NK-92 (cell line): ENCODE measurements around the gene SCART1.
"Not testable (repeated sequence)": the region's sequence is repeated elsewhere in the genome, so short reads cannot be mapped to it uniquely, and the experiment has no call there.

Experiments used
- DNase-seq: peaks from one replicate; lab custom pipeline; 2025; ENCODE audit not compliant: unreplicated experiment; lab: John Stamatoyannopoulos, UW

SCART1 gene

DNA sequence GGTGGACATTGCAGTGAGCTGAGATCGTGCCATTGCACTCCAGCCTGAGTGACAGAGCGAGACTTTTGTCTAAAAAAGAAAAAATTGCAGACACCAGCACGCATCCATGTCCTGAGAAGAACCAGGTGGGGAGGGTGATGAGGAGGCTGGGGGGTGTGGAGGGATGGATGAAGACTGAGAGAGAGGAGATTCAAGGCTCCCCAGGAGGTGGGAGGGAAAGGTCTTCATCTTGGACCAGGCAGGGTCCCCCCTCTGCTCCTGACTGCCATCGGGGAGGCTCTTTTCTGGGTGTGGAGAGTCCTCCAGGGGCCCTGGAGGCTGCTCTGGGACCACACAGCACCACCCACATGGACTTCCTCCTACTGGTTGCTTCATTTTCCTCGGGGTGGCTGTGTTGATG lies 1.5 kb downstream of the SCART1 start:
- DNase-seq, result no peak

DNA sequence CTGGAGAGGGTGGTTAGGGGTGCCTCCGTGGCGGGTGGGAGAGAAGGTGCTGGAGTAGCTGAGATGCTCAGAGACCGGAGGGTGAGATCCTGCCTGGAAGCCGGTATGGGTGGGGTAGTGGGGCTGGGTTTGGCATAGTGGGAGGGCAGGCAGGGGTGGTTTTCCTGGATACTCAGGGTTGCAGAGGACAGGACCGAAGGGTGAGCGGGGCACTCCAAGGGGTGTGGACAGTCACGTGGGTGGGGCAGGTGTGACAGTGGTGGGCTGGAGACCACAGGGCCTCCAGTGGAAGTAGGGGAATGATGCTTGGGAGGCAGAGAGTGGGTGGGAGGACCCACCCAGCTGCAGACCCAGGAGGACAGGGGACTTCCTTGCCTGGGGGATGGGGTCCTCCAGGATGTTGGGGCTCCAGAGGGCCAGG lies 1.9 kb downstream of the SCART1 start:
- DNase-seq, result no peak

DNA sequence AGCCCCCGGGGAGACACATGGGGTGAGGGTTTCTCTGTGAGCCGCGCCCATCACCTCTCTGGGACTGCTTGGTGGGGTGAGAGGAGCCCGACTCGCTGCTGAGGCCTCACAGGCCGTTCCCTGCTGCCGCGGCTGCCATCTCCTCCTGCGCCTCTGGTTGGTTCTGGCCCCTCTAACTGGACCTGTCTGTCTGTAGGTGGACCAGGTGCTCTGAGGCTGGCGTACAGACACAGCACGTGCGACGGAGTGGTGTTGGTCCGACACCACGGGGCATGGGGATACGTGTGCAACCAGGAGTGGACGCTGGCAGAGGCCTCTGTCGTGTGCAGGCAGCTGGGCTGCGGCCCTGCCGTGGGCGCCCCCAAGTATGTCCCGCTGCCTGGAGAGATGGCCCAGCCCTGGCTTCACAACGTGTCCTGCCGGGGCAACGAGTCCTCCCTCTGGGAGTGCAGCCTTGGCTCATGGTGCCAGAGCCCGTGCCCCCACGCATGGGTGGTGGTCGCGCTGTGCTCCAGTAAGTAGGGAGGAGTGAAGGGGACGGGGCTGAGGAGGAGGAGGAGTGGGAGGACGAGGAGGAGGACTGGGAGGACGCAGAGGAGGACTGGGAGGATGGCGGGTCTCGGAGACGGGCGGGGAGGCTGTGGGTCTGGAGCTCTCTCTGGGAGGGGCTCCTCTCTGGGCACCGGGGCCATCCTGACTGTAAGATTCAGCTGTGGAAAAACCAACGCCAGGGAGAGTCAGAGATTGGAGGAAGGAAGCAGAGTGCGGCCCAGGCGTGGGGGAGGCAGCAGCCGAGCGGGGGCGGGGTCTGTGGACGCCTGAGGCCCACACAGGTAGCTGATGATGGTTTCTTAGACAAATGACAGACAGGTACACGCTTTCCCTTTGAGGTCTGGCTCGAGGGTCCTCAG lies 2.6 kb downstream of the SCART1 start:
- DNase-seq, result no peak

DNA sequence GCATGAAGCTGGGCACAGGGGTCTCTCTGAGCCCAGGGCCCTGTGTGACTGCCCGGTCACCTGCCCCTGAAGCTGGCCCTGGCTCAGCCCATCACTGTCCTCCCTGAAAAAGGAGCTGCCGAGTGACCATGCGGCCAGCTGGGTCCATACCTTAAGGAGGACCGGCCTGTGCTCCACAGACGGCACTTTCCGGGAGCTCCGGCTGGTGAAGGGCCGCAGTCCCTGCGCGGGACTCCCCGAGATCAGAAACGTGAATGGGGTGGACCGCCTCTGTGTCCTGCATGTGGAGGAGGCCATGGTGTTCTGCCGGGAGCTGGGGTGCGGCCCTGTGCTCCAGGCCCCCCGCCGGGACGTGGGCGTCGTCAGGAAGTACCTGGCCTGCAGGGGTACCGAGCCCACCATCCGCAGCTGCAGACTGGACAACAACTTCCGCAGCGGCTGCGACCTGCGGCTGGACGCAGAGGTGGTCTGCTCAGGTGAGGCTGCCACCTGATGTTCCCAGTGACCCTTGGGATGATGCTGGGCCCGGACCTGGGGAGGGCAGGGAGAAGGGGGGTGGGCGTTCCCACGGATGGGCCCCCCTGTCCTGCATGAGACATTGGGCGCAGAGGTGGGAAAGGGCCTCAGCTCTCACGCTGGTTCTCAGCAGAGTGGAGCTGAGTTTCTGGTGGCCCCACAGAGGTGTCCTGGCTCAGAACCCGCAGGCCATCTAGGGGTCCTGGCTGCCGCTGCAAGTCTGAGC lies 3.5 kb downstream of the SCART1 start:
- no peak for DNase-seq

DNA sequence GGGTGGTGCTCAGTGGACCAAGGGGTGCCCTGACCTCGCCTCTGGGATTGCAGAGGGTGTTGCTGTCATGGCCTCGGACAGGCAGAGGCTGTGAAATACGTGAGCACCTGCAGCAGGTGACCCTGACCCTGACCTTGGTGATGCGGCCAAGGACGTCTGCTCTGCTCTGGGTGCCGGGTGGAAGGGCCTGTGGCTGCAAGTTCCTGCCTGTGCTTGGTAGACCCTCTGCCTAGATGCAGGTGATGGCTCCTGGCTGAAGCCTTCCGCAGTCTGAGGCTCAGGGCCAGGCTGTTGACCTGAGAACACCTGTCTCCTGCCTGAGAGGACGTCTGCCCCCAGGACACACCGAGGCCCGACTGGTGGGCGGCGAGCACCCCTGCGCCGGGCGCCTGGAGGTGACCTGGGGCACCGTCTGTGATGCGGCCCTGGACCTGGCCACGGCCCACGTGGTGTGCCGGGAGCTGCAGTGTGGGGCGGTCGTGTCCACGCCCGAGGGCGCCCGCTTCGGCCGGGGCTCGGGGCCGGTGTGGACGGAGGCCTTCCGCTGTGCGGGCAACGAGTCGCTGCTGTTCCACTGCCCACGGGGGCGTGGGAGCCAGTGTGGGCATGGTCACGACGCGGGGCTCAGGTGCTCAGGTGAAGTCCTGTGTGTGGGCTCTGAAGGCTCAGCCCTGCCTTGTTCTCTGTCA lies 4.4 kb downstream of the SCART1 start:
- DNase-seq, result no peak

DNA sequence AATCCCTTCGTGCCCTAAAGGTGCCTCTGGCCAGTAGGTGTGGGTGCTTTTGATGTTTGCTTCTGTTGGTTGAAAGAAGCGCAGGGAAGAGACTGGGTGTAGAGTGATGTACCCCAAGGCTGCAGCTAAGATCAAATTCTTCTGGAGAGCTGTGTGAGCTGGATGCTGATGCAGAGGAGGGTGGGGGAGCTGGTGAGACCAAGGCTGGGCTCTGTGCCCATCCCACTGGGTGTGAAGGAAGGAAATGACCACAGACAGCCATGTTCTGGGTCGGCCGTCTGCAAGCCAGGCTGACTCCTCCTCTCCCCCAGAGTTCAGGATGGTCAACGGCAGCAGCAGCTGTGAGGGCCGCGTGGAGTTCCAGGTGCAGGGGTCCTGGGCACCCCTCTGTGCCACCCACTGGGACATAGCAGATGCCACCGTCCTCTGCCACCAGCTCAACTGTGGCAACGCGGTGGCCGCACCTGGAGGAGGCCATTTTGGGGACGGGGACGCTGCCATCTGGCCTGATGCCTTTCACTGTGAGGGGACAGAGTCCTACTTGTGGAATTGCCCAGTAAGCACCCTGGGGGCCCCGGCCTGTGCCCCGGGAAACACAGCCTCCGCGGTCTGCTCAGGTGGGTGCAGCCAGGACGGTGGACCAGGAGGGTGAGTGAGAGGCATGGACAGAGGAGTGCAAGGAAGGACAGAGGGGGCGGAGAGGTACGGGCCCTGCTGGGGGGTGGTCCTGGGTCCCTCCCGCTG lies 5.1 kb downstream of the SCART1 start:
- DNase-seq, result no peak

DNA sequence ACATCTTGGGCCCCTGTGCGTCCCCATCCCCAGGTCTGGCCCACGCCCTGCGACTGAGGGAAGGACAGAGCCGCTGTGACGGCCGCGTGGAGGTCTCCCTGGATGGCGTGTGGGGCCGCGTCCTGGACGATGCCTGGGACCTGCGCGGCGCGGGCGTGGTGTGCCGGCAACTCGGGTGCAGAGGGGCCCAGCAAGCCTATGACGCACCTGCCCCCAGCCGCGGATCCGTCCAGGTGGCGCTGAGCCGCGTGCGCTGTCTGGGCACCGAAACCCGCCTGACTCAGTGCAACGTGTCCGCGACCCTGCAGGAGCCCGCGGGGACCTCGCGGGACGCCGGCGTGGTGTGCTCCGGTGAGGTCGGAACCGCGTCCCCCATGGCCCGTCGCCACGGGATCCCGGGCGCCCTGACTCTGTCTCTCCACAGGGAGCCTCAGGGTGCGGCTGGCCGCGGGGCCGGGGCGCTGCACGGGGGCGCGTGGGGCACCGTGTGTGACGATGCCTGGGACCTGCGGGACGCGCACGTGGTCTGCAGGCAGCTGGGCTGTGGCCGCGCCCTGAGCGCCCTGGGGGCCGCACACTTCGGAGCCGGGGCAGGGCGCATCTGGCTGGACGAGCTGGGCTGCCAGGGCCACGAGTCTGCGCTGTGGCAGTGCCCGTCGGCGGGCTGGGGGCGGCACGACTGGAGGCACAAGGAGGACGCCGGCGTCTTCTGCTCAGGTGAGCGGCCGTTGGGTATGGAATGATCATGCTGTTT lies 5.9 kb downstream of the SCART1 start:
- DNase-seq, result no peak

DNA sequence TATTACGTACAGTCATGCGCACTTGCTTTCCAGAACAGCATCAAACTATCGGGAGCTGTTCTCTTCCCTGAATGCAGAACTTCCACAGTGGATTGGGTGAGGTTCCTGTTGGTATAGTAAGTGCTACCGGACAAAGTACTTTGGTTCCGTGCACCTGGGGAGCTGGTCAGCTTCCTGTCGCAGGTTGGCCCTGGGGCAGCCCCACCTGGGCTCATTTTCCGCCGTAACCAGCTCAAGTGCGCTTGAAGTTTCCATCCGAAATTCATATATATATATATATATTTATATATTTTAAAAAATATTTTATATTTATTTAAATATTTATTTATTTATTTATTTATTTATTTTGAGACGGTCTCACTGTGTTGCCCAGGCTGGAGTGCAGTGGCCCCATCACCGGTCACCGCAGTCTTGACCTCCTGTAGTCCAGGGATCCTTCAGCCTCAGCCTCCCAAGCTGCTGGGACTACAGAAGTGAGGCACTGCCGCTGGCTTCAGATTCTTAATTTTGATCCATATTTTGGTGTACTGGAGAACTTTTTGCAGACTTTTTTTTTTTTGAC lies 6.5 kb downstream of the SCART1 start:
- DNase-seq, result no peak

DNA sequence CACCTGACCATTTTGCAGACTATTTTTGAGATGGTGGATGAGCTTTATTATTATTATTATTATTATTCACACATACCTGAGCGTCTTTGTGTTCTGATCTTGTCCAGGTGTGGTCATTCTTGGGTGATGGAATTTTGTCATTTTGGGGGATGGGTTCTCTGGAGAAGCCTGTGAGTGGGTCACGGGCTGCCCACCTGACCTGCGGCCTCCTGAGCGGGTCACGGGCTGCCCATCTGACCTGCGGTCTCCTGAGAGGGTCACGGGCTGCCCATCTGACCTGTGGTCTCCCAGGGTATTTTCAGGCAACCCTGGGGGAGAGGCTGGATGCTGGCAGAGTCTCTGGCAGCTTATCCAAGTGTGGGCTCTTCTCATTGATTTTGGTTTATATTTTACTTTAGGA lies 7.3 kb downstream of the SCART1 start:
- no peak for DNase-seq

DNA sequence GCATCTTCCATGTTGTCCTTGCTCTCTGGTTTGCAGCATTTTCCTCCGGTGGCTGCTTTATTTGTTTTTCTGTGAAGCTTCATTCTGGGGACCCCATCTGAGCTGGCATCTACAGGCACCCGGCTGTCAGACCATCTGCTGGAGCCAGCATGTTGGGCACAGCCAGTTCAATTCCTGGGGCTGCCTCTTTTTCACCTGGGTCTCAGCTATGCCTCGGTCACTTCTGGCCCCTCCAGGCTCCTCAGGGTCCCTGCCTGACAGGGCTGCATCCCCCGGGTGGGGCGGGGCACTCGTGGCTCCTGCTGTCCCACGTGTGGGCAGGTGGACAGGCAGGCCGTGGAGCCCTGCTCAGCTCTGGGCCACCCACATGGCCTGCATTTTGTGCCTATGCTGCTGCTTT lies 8.1 kb downstream of the SCART1 start:
- DNase-seq, result no peak

DNA sequence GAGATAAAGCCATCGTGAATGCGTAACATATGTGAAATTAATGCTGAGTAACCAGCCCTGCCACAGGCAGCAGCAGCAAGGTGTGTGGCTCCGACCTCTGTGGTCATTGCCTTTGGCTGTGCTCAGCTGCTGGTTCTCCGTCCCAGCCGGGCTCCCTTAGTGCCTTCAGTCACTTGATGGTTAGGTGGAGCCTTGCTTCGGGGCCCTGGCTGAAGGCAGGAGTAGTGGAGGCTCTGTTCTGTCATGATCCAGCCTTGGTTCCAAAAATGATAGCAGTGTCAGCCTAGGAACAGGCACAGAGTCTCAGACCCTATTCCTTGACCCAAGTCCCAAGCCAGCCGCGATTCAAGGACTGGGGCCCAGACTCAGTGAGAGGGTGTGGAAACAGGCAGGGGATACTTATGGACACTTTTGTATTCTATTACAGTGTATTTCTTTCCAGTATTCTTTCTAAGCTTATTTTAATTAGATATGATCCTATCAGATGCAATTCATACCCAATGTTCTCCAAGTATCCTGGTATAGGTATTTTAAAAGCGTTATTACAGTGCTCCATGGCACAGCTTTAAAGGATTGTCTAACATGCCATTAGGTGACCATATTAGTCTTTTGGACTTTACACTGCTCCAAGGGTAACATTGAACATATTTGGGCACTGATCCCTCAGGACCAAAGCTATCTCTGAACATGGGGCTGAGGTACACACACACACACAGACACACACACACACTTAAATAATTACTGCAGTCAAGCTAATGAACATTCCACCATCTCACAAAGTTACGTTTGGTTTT lies 9.0 kb downstream of the SCART1 start:
- no peak for DNase-seq

DNA sequence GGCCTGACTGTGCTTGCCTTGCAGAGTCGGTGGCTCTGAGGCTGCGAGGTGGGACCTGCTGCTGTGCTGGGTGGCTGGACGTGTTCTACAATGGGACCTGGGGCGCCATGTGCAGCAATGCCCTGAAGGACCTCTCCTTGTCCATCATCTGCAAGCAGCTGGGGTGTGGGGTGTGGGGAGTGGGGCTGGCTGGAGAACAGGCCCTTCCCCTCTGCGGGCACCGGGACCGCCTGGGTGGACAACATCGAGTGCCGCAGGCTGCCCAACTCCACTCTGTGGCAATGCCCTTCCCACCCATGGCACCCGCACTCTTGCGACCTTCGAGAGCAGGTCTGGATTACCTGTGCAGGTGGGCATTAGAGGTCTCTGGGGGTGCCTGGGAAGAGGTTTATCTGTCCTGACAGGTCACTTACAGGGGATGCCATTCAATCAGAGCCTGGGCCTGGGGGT lies 10.9 kb downstream of the SCART1 start:
- DNase-seq, result no peak

DNA sequence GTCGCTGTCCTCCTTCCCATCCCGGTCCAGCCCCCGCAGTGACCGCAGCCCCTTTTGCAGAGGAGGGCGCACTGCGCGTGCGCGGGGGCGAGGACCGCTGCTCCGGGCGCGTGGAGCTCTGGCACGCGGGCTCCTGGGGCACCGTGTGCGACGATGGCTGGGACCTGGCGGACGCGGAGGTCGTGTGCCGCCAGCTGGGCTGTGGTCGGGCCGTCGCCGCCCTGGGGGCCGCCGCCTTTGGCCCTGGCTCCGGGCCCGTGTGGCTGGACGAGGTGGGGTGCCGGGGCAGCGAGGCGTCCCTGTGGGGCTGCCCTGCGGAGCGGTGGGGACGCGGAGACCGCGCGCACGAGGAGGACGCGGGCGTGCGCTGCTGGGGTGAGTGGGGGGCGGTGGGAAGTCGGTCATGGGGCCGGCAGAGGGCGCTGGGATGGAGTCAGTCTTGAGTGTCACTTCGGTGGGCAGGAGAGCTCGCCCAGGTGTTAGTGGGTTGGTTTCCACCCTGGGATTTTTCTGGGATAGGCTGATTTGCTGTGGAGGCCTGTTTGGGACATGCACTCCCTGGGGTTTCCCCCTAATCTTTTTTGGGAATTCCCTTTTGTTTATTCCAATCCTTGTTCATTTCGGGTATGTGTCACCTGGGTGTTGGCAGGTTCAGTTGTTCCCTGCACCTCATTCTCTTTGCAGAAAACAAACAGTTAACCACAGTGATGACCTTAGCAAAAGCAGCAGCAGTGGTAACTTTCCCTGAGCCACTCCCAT lies 11.6 kb downstream of the SCART1 start:
- no peak for DNase-seq

DNA sequence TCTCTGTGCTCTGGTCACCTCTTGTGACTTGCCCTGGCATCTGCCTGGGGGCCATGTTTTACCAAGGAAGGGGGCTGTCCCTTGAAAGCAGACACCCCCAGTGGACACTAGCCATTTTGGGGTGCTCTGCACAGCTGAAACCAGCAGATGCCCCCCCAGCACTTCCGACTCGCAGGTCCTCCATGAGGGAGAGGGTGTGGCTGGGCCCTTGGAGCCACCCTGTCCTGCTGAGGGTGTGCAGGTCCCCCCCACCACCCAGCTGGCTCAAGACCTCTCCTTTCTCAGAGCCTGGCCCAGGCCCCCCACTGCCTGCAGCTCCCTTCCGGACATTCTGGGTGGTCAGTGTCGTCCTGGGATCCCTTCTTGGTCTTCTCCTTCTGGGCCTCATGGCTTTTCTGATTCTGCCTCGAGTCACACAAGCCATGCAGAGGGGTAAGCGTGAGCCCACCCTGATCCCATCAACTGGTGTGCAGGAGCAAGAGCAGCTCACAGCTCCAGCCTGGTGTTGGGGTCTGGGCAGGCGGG lies 12.3 kb downstream of the SCART1 start:
- DNase-seq, result no peak

DNA sequence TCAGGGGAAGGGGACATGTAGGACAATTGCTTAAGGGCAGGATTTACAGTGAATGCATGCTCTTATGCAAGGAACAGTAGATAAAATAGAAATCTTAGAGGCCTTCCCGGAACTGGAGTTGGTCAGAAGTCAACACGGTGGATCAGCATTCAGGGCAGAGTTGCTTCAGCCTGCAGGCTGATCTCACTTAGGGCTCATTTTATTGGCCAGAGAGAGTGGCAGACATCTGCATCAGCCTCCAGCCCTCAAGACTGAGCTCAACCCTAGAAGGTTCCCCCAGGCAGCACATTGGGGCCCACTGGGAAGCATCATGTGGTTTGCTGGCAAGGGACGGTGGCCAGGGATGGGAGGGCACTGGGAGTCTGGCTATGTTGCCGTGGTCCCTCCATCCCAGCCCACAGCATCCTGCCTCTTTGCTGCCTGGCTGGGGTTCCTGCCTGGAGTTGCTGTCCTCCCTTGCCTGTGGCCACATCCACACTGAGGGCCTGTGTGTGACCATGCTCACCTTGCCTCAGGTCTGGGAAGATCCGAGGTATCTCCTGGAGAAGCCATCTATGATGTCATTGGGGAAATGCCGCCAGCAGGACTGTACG lies 13.0 kb downstream of the SCART1 start:
- DNase-seq, result no peak

DNA sequence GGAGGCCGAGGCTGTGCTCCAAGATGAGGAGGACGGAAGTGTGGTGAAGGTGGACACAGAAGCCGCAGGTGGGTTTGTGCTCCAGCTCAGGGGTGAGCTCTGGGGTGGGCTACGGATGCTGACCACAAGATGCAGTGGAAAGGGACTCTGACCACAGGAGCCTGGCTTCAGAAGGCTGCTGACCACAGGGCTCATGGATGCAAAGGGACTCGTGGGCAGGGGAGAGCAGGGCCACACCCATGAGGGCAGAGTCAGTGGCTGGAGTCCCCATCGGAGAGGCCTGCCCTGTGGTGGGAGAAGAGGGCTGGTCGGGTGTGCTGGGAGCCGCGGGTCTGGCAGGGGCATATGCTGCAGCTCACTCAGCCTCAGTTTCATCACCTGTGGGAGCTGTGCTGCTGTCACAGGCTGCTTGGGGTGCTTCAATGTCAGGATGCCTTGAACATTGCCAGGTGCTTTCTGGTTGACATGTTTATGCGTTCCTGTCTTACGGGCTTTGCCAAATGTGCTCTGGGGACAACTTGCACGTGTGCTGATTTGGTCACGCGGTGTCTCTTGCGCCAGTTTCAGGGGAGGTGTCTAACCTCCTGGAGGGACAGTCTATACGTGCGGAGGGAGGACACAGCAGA lies 13.7 kb downstream of the SCART1 start:
- no peak for DNase-seq

DNA sequence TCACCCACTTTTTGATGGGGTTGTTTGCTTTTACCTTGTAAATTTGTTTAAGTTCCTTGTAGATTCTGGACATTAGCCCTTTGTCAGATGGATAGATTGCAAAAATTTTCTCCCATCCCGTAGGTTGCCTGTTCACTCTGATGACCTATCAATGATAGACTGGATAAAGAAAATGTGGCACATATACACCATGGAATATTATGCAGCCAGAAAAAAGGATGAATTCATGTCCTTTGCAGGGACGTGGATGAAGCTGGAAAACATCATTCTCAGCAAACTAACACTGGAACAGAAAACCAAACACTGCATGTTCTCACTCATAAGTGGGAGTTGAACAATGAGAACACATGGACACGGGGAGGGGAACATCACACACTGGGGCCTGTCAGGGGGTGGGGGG lies 15.5 kb downstream of the SCART1 start:
- not testable (repeated sequence) for DNase-seq
